SK-N-SH treated with all-trans-retinoic acid at 6 μM for 48 hours (cell line): ENCODE measurements around the gene ZNF536.

Experiments used
- ARNTL ChIP-seq: fragments of 450-650 bp; formaldehyde crosslinking; IDR thresholded peaks from 2 replicates; pipeline ENCODE4 v1.5.0; 2020; ENCODE audit warnings: low read depth, mild to moderate bottlenecking, moderate library complexity, borderline replicate concordance
- GLIS3 ChIP-seq: fragments of 250-450 bp; sonication (Bioruptor Pico); IDR thresholded peaks from 2 replicates; pipeline ENCODE4 v1.5.0; 2020; ENCODE audit warnings: mild to moderate bottlenecking, moderate library complexity
- OSR1 ChIP-seq: fragments of 250-450 bp; sonication (Bioruptor Pico); IDR thresholded peaks from 2 replicates; pipeline ENCODE4 v1.8.0; 2022; ENCODE audit warnings: moderate library complexity, mild to moderate bottlenecking, inconsistent platforms
- RARB ChIP-seq: fragments of 250-450 bp; sonication (Bioruptor Pico); IDR thresholded peaks from 2 replicates; pipeline ENCODE4 v1.8.0; 2021; ENCODE audit warnings: mild to moderate bottlenecking, moderate library complexity
- TOX ChIP-seq: fragments of 250-450 bp; sonication (Bioruptor Pico); IDR thresholded peaks from 2 replicates; pipeline ENCODE4 v1.8.0; 2021; ENCODE audit warnings: mild to moderate bottlenecking, moderate library complexity, borderline replicate concordance
- ZNF565 ChIP-seq: fragments of 450-650 bp; formaldehyde crosslinking; conservative IDR thresholded peaks from 2 replicates; pipeline ENCODE4 v1.5.0; 2020; ENCODE audit warnings: low read depth, mild to moderate bottlenecking, moderate library complexity
- ZNF8 ChIP-seq: fragments of 450-650 bp; formaldehyde crosslinking; IDR thresholded peaks from 2 replicates; pipeline ENCODE4 v1.5.0; 2020; ENCODE audit warnings: mild to moderate bottlenecking, moderate library complexity
- TF ChIP-seq, protein P1 (sequence below): fragments of 250-450 bp; sonication (Bioruptor Pico); IDR thresholded peaks from 2 replicates; pipeline ENCODE4 v1.8.0; 2020; ENCODE audit warnings: mild to moderate bottlenecking, moderate library complexity, borderline replicate concordance
- TF ChIP-seq, protein P2 (sequence below): fragments of 250-450 bp; sonication (Bioruptor Pico); IDR thresholded peaks from 2 replicates; pipeline ENCODE4 v1.5.0; 2020; ENCODE audit warnings: mild to moderate bottlenecking, moderate library complexity
- TF ChIP-seq, protein P3 (sequence below): fragments of 250-450 bp; sonication (Bioruptor Pico); IDR thresholded peaks from 2 replicates; pipeline ENCODE4 v1.8.0; 2021; ENCODE audit warnings: low read depth, mild to moderate bottlenecking, moderate library complexity, borderline replicate concordance

DNA sequence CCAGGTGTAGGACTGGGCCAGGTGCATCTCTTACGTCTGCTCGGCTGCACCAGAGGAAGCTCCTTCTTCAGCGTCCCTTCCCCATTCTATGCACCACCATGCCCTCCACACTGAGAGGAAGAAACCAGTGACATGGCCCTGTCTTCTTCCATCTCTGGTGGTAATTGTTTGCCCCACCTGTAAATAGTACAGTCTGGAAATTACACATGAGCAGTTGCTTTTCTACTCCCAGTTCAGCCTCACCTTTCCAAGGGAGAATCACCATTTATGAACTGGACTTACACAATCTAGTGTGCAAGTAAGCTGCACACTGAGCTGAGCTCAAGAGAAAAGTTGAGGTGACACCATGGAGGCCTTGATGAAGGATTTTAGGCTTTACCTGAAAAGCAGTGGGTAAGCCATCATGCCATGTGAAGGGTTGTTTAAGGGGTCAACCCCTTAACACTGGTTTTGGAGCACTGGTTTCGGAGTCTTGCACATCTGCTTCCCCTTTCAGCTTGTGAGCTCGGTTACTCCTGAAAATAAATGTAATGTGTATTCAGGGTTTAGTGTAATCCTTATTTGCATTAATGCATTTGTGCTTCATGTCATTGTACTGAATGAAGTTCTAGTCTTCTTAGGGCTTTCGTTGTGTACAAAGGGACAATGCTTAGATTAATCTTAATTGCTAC lies 22.4 kb downstream of the ZNF536 start:
- TF ChIP-seq, protein P1, sequence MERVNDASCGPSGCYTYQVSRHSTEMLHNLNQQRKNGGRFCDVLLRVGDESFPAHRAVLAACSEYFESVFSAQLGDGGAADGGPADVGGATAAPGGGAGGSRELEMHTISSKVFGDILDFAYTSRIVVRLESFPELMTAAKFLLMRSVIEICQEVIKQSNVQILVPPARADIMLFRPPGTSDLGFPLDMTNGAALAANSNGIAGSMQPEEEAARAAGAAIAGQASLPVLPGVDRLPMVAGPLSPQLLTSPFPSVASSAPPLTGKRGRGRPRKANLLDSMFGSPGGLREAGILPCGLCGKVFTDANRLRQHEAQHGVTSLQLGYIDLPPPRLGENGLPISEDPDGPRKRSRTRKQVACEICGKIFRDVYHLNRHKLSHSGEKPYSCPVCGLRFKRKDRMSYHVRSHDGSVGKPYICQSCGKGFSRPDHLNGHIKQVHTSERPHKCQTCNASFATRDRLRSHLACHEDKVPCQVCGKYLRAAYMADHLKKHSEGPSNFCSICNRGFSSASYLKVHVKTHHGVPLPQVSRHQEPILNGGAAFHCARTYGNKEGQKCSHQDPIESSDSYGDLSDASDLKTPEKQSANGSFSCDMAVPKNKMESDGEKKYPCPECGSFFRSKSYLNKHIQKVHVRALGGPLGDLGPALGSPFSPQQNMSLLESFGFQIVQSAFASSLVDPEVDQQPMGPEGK = no peak
- TF ChIP-seq OSR1 (CRISPR knock-in tag) (no peak), ARNTL (CRISPR knock-in tag) (no peak), ZNF565 (CRISPR knock-in tag) (no peak), RARB (no peak), ZNF8 (CRISPR knock-in tag) (no peak), TOX (CRISPR knock-in tag) (no peak), GLIS3 (no peak)
- TF ChIP-seq, protein P2, sequence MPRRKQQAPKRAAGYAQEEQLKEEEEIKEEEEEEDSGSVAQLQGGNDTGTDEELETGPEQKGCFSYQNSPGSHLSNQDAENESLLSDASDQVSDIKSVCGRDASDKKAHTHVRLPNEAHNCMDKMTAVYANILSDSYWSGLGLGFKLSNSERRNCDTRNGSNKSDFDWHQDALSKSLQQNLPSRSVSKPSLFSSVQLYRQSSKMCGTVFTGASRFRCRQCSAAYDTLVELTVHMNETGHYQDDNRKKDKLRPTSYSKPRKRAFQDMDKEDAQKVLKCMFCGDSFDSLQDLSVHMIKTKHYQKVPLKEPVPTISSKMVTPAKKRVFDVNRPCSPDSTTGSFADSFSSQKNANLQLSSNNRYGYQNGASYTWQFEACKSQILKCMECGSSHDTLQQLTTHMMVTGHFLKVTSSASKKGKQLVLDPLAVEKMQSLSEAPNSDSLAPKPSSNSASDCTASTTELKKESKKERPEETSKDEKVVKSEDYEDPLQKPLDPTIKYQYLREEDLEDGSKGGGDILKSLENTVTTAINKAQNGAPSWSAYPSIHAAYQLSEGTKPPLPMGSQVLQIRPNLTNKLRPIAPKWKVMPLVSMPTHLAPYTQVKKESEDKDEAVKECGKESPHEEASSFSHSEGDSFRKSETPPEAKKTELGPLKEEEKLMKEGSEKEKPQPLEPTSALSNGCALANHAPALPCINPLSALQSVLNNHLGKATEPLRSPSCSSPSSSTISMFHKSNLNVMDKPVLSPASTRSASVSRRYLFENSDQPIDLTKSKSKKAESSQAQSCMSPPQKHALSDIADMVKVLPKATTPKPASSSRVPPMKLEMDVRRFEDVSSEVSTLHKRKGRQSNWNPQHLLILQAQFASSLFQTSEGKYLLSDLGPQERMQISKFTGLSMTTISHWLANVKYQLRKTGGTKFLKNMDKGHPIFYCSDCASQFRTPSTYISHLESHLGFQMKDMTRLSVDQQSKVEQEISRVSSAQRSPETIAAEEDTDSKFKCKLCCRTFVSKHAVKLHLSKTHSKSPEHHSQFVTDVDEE (CRISPR knock-in tag) = no peak
- TF ChIP-seq, protein P3, sequence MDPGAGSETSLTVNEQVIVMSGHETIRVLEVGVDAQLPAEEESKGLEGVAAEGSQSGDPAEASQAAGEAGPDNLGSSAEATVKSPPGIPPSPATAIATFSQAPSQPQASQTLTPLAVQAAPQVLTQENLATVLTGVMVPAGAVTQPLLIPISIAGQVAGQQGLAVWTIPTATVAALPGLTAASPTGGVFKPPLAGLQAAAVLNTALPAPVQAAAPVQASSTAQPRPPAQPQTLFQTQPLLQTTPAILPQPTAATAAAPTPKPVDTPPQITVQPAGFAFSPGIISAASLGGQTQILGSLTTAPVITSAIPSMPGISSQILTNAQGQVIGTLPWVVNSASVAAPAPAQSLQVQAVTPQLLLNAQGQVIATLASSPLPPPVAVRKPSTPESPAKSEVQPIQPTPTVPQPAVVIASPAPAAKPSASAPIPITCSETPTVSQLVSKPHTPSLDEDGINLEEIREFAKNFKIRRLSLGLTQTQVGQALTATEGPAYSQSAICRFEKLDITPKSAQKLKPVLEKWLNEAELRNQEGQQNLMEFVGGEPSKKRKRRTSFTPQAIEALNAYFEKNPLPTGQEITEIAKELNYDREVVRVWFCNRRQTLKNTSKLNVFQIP (CRISPR knock-in tag) = no peak
